Suprapubic skin (tissue), 4 donors: Measurements from ENCODE around the gene MAP1B. TPM values are rescaled to one million over a fixed set of nuclear protein-coding genes. Genes with fewer than 3 reads are reported as not detected.

Experiments
- DNase-seq, 2 donors: peaks; one replicate each; pipeline ENCODE4 v3.0.0-alpha.2; 2019; ENCODE audit warnings: low spot score in 2 of 2
- H3K27ac ChIP-seq: fragments of 200-600 bp; sonication (generic); one replicate; pipeline ENCODE4 v1.5.1; 2019
- H3K27me3 ChIP-seq: fragments of 200-600 bp; sonication (generic); one replicate; pipeline ENCODE4 v1.5.1; 2019
- H3K36me3 ChIP-seq: fragments of 200-600 bp; sonication (generic); one replicate; pipeline ENCODE4 v1.5.1; 2019
- H3K4me1 ChIP-seq: fragments of 200-600 bp; sonication (generic); one replicate; pipeline ENCODE4 v1.5.1; 2019
- H3K4me3 ChIP-seq: fragments of 200-600 bp; sonication (generic); one replicate; pipeline ENCODE4 v1.5.1; 2019; ENCODE audit warnings: mild to moderate bottlenecking
- H3K9me3 ChIP-seq: fragments of 200-600 bp; sonication (generic); one replicate; pipeline ENCODE4 v1.5.1; 2019
- EP300 ChIP-seq: sonication (generic); formaldehyde crosslinking; IDR thresholded peaks from one replicate; pipeline ENCODE4 v1.6.1; 2017; ENCODE audit warnings: antibody characterized with exemption
- POLR2A ChIP-seq, 2 donors: fragments of 450-650 bp; IDR thresholded peaks; one replicate each; pipeline ENCODE4 v1.6.1; 2017; ENCODE audit warnings: antibody characterized with exemption in 2 of 2, mild to moderate bottlenecking in 2 of 2, moderate library complexity in 2 of 2
- POLR2AphosphoS5 ChIP-seq, 3 donors: sonication (generic); formaldehyde crosslinking; IDR thresholded peaks; one replicate each; pipeline ENCODE4 v1.6.1; 2017; ENCODE audit warnings: antibody characterized with exemption in 3 of 3
- WGBS: methylation state at CpG from one replicate; pipeline ENCODE4 v1.1.5; 2018; 5-methylcytosine and 5-hydroxymethylcytosine counted together
- total RNA-seq, 4 donors: library from RNA; depleted of rRNA; stranded (reverse); fragments of >200 nt; gene quantifications; one replicate each; pipeline ENCODE4 v1.1.0, GENCODE V29; 2016
- TF ChIP-seq, protein P1 (sequence below), 2 donors: fragments of 200-600 bp in 1 of 2; fragments of 450-650 bp in 1 of 2; sonication (generic) in 1 of 2; IDR thresholded peaks; one replicate each; pipeline ENCODE4 v1.5.1; 2016 to 2019; ENCODE audit warnings: antibody characterized with exemption in 2 of 2, mild to moderate bottlenecking in 1 of 2, moderate library complexity in 1 of 2

MAP1B gene
- total RNA-seq, 4 donors from 2014 or later = 38.1 to 172 (median 67.5) TPM

GRCh38 chr5:72256536-72256935 is 149.3 kb downstream of the MAP1B start:
- no peak for TF ChIP-seq POLR2AphosphoS5 (IDR thresholded peaks at IDR 0.05)
- no peak for TF ChIP-seq EP300
- TF ChIP-seq, protein P1, sequence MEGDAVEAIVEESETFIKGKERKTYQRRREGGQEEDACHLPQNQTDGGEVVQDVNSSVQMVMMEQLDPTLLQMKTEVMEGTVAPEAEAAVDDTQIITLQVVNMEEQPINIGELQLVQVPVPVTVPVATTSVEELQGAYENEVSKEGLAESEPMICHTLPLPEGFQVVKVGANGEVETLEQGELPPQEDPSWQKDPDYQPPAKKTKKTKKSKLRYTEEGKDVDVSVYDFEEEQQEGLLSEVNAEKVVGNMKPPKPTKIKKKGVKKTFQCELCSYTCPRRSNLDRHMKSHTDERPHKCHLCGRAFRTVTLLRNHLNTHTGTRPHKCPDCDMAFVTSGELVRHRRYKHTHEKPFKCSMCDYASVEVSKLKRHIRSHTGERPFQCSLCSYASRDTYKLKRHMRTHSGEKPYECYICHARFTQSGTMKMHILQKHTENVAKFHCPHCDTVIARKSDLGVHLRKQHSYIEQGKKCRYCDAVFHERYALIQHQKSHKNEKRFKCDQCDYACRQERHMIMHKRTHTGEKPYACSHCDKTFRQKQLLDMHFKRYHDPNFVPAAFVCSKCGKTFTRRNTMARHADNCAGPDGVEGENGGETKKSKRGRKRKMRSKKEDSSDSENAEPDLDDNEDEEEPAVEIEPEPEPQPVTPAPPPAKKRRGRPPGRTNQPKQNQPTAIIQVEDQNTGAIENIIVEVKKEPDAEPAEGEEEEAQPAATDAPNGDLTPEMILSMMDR (IDR thresholded peaks at IDR 0.05) = no peak
- TF ChIP-seq POLR2A (IDR thresholded peaks at IDR 0.05) = no peak
- H3K4me3 ChIP-seq = no peak overlapping the region
- WGBS = 97% methylated on average over 2 of the region's 2 CpGs

More at GRCh38 chr5:72256536-72256935, 149.3 kb downstream of the MAP1B start:
- Histone ChIP-seq H3K27me3 (no peaks in the 10 kb centered on the region), H3K9me3 (no peaks in the 10 kb centered on the region), H3K36me3 (no peaks in the 10 kb centered on the region), H3K27ac (no peak overlapping the region), H3K4me1 (peaks cover 8% of the 10 kb centered on the region)
- DNase-seq = no peak

Other genes starting within 250 kb of the MAP1B start
- 10 to 100 TPM; 48.7 to 63.7 (median 51.9) TPM for gene MRPS27, start 212.8 kb downstream of the MAP1B start, total RNA-seq
- gene PTCD2, start 212.9 kb downstream of the MAP1B start, total RNA-seq = 10 to 100 TPM in 1 of 4 donors, 1 to 10 TPM in 3; 8.5 to 13.2 (median 9.4) TPM